Kidney epithelial cell (primary cell): ENCODE measurements around the gene STEEP1. TPM values are rescaled to one million over a fixed set of nuclear protein-coding genes. Genes with fewer than 3 reads are reported as not detected.

Source experiments
- DNase-seq: peaks from one replicate; pipeline ENCODE4 v3.0.0-alpha.2; 2010; ENCODE audit warnings: low read depth
- H3K27me3 ChIP-seq: 2 replicates; pipeline ENCODE4 v1.6.0; 2011; ENCODE audit warnings: low read length; ENCODE audit not compliant: control insufficient read depth, insufficient read depth
- H3K36me3 ChIP-seq: 2 replicates; pipeline ENCODE4 v1.5.1; 2011; ENCODE audit warnings: low read length; ENCODE audit not compliant: control insufficient read depth, insufficient read depth
- H3K4me3 ChIP-seq: 2 replicates; pipeline ENCODE4 v1.5.1; 2011; ENCODE audit warnings: low read depth, mild to moderate bottlenecking, control low read depth, low read length
- total RNA-seq: library from RNA; depleted of rRNA; stranded (reverse); fragments of >200 nt; gene quantifications from 2 replicates; pipeline ENCODE4 v1.2.3, GENCODE V29; 2015
- TF ChIP-seq, protein P1 (sequence below): IDR thresholded peaks from 2 replicates; pipeline ENCODE4 v1.5.1; 2011; ENCODE audit warnings: mild to moderate bottlenecking, moderate library complexity, low read length, control low read depth, inconsistent platforms; ENCODE audit not compliant: insufficient read depth, poor library complexity, severe bottlenecking

STEEP1 gene
- total RNA-seq, 1 donor from 2014 or later, result 27.4 TPM

DNA sequence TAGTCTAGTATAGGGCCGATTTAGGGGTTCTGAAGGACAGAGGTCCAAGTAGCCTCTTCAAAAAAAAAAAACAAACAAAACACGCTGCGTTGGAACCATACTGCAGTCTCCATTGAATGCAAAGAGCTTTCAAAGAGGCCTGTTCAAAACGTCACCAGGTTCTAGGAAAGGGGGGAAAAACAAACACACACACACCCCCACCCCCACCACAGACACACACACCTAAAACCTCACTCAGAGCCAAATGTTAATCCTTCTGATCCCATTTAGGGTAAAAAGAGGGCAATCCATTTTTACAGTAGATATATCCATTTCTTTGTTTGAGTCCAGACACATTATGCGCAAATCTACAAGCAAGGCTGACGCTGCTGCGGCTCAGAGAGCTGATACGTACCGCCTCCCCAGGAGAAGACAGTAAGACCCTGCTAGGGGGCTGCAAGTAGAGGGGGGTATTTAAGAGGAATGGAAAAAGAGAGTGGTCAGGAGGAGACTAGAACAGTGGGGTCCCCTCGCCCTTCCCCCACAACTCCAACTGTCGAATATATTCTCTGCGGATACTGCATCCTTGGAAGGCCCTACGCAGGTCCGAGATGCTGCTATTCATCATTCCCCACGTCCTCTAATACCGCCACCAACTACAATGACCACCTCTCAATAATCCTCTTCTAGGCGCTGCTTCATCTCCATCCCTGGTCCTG lies 39.7 kb upstream of the STEEP1 start:
- DNase-seq, result no peak
- peak overlapping the region; percentile 94 for H3K4me3 ChIP-seq
- TF ChIP-seq, protein P1, sequence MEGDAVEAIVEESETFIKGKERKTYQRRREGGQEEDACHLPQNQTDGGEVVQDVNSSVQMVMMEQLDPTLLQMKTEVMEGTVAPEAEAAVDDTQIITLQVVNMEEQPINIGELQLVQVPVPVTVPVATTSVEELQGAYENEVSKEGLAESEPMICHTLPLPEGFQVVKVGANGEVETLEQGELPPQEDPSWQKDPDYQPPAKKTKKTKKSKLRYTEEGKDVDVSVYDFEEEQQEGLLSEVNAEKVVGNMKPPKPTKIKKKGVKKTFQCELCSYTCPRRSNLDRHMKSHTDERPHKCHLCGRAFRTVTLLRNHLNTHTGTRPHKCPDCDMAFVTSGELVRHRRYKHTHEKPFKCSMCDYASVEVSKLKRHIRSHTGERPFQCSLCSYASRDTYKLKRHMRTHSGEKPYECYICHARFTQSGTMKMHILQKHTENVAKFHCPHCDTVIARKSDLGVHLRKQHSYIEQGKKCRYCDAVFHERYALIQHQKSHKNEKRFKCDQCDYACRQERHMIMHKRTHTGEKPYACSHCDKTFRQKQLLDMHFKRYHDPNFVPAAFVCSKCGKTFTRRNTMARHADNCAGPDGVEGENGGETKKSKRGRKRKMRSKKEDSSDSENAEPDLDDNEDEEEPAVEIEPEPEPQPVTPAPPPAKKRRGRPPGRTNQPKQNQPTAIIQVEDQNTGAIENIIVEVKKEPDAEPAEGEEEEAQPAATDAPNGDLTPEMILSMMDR, result no peak
- H3K36me3 ChIP-seq, result no peaks in the 10 kb centered on the region
- H3K27me3 ChIP-seq, result no peaks in the 10 kb centered on the region

DNA sequence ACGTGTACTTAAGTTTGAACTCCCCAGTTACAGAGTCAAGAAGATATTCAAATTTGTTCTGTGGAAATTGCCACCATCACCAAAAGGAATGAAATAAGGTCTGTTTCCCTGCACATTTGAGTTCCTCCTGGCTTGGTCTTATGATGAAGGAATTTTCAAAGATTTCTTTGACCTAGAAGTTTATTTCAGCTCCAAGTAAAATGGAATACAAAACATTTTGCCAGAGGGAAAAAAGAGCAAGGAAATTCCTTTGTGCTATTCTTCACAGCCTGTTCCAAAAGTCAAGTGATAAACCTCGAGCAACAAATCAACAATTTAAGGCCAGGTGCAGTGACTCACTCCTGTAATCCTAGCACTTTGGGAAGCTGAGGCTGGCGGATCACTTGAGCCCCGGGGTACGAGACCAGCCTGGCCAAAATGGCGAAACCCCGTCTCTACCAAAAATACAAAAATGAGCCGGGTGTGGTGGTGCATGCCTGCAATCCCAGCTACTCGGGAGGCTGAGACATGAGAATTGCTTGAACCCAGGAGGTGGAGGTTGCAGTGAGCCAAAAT lies 37.6 kb upstream of the STEEP1 start:
- H3K36me3 ChIP-seq, result no peaks in the 10 kb centered on the region
- no peaks in the 10 kb centered on the region for H3K27me3 ChIP-seq
- H3K4me3 ChIP-seq, result no peak overlapping the region
- TF ChIP-seq, protein P1, result no peak
- no peak for DNase-seq

DNA sequence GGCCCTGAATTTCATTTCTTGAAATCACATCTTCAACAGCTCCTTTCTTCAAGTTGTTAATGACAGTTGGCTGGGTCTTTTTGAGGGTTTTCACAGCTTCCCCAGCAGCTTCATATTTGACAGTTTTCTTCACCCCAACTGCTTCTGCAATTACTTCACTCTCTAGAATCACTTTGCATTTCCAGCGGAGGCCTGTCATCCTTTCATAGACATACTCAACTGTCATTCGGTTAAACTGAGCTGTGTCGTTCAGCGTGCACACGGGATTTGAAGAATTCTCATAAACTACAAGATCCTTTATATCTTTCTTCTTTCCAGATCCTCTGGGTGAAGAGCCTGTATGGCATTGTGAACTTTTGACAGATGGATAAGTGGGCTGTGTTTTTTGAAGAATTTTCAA lies 24.6 kb upstream of the STEEP1 start:
- H3K4me3 ChIP-seq, result no peak overlapping the region
- TF ChIP-seq, protein P1, result no peak
- no peak for DNase-seq
- H3K27me3 ChIP-seq, result no peaks in the 10 kb centered on the region
- H3K36me3 ChIP-seq, result no peaks in the 10 kb centered on the region

DNA sequence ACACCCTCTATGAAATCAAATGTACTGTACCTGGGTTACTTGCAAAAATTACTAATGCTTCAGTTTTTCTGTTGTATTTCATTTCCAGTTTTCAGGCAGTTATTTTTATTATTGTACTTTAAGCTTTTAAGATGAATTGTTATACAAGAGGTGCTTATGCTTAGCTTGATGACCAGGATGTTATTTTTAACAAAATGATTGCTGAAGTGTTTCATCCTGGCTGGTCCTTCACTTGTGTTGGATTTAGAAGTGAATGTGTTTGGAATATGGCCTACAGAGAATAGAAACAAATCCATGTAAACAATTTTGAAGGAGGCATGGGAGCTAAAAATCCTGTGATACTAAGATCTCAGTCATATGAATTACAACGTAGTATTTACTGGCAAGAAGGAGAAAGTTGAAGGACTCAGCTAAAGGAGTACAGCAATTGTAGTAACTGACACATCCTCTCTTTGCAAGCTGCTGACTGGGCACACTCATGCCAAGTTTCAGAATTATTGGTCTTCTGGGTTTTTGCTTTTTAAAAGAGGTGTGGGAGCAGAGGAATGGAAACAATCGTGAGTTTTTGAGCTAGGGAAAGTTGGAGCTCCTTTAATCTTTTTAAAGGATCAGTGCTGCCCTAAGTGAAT lies 18.3 kb upstream of the STEEP1 start:
- H3K4me3 ChIP-seq, result no peak overlapping the region
- no peaks in the 10 kb centered on the region for H3K27me3 ChIP-seq
- TF ChIP-seq, protein P1, result no peak
- no peak for DNase-seq
- no peaks in the 10 kb centered on the region for H3K36me3 ChIP-seq

DNA sequence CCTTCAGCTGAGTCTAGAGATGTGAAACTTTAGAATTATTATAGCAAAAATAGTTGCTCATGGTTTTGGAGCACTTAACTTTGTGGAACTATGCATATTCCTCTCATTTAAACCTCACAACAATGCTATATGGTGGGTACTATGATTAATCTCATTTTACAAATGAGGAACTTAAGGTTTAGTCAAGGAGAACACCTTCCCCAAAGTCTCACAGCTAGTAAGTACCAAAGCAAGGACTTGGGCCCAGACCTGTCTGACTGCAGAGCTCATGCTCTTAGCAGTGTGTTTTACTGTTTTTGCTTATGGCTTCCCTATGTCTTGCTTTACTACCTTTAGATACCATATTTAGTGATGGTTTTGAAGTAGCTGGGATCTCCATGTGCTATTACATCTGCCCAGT lies 14.2 kb upstream of the STEEP1 start:
- Histone ChIP-seq H3K36me3 (no peaks in the 10 kb centered on the region), H3K27me3 (no peaks in the 10 kb centered on the region), H3K4me3 (no peak overlapping the region)
- TF ChIP-seq, protein P1, result no peak
- no peak for DNase-seq
